Activated CD4-positive, alpha-beta T cell treated with anti-CD3 and anti-CD28 coated beads for 4 hours (primary cell): ENCODE data around the gene DENND2C.

Experiments used
- DNase-seq, 2 donors: peaks; one replicate each; pipeline ENCODE4 v3.0.0-alpha.2; 2020

The DENND2C gene

DNA sequence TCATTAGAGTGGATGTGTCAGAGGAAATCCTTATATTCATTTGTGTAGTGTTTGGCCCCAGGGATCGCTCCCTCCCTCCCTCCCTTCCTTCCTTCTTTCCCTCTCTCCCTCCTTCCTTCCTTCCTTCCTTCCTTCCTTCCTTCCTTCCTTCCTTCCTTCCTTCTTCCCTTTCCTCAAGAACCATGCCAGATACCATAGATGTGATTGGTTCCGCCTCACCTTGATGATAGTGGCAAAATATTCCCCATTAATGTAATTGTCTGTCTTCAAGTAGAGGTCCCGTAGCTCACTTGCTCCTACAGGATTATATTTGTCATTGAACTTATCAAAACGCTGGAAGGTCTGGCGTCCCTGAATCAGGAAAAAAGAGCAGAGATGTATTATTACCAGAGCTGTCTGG is 7.8 kb upstream of the DENND2C start:
- DNase-seq, result no peak

DNA sequence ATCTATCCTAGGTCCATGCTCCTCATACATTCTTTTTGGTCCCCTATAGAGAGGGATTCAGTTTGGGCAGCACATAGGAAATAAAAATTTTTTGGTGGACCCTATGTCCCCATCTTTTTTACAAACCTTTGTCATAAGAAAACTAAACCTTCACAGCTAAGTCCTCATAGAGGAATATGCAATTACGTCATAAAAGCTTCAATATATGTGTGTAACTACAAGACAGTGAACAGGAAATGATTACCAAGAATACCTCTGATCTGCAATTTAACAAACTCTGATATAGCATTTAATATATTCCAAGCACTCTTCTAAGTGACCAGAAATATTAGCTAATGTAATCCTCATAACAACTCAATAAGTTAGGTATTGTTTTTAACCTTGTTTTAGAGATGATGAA is 6.3 kb upstream of the DENND2C start:
- DNase-seq, result no peak

DNA sequence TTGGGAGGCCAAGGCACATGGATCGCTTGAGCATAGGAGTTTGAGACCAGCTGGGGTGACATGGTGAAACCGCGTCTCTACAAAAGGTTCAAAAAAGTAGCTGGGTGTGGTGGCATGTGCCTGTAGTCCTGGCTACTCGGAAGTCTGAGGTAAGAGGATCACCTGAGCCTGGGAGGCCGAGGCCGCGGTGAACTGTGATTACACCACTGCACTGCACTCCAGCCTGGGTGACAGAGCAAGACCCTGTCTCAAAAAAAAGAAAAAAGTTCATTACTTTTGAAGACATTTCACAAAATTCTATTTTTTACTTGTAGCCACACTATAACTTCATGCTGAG is 2.1 kb upstream of the DENND2C start:
- no peak for DNase-seq

DNA sequence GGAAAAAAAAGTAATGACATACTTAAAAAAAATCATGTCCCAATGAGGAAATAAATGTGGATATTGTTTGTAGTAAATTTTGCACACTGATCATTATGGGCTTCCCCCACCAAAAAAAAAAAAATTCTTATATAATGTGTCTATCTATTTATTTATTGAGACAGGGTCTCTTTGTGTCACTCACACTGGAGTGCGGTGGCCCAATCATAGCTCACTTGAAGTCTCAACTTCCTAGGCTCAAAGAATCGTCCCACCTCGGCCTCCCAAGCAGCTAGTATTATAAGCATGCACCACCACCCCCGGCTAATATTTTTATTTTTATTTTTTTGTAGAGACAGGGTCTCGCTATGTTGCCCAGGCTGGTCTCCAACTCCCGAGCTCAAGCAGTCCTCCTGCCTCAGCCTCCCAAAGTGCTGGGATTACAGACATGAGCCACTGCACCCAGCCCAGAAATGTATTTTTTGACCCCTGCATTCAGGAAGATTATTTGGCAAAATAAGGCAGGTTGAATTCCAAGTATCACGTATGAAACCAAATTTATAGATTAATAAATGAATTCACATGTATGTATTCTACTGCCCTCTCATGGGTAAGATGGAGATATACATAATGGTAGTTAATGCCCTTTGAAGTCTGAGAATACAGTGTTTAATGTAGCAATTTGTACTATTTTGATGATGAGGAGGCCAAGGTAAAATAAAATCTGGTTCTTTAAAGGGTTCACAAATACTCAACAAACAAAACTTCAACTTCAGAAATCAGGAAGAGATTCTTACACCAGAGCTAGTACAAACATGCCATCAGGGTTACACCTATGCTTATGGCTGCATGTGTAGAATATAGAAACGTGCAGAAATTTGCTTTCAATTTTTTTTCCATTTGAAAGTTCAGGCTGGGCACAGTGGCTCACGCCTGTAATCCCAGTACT is 1.4 kb upstream of the DENND2C start:
- no peak for DNase-seq

DNA sequence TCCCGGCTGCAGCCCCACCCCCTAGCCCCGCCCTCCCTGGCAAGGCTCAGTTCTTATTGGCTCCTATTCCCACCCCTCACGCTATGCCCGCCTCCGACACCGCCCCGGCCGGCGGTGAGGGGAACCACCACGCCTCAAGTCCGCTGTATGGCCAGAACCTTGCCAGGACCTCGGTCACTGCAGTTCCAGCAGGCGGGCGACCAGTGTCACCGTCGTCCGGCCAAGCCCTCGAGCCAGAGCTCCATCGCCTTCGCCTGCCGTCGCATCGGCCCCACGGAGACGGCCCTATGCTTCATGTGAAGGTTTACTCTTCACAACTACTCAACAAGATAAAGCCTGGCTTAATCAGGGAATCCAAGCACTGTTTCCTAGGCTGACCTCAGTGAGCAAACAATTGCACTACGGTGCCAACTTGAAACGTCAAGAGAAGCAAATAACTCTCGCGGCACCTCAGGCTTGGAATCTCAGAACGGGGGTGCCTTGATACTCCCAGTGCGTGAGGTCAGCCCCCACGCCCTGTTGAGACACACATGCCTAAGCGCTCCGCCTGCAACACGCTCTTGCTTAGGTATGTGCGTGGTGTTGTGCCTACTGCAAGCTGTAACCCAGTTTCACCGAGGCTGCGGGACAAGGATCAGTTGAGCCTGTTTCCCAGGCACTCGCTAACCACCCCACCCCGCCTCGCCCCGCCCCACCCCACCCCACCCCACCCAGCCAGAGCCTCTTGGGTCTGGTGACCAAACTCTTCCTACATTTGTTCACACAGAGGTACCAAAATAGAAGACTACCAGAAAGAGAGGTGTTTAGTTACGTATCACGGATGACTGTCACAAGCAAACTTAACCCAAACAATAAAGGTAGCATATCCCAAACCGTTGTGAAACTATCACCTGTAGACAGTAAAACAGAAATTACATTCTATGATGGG is 498 bp upstream of the DENND2C start:
- DNase-seq, result peak; percentile 83 to 84

DNA sequence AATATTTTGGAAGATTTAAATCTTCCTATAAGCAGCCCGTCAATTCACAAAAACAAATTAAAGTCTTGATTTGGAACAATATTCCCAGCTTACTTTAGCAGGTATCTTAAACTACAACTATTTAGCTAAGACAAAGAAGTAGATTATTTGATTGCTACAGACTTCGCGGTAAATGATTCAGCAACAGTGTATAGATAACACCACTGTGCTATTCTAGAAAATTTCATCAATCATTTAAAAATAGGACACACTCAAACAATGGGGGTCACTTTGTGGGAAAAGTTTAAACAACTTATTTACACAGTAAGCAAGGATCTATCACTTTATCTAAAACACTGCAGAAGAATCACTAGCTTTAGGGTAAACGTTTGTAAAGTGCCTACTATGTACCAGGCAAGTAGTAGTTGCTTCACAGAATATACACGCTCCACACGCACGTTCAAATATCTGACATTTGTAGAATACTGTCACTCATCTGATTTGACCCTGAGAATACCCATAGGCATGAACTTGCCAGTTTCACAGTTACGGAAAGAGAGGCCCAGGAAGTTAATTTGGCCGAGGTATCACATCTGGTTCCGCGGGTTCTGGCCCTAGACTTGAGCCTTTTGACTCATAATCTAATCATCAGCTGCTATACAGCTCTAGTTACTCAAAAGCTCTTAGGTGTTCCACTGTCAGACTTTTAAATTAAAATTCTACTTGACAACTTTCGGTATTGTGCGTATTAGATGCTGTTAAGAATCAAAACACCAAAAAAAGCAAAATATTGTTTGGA is 876 bp downstream of the DENND2C start:
- DNase-seq, result no peak

DNA sequence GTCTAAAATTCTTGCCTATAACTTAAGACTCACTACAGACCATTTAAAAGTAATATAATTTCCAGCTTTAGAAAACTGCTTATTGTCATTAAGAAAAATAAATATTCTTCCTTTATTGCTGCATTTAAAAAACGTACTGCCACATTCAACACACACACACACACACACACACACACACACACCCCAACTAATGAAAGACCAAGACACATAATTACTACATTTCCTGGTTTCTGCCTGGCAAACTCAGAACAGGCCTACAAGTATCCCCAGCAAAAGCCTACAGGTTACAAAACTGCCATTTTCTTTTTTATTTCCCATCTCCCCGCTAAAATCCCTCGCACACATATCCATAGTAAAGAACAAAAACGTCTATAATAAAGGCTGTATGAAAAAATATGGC is 1.5 kb downstream of the DENND2C start:
- no peak for DNase-seq

DNA sequence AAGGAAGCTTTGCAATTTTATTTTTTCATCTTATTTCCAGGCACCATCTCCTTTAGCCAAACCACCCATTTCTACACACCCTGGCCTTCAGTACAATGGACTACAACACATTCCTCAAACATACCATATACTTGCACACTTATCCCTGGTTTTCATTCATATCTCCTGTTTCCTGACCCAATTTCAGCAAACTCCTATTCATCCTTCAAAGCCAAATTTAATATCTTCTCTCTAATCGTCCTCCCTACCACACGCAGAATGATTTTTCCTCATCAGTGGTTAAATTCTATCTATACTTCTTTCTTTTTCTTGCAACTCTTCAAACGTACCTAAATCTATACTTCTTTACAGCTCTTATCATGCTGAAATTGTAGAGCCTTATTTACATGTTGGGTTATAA is 2.9 kb downstream of the DENND2C start:
- DNase-seq, result no peak

DNA sequence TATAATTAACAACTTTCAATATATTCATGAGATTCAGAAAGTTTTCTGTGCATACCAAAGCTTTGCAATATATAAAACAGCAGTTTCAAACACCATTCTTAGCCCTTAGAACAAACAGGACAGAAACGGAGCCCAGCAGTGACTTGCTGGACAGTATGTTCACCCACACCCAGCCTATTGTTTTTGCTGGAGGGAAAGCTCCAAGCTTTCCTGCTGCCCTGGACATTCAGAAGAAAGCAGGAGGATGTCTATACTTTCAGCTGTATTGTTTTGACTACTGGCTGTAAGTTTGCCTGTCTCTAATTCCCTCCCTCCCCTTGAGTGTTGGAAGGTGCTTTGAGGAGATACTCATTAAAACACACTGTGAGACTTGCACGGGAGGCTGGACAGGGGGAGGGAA is 9.6 kb downstream of the DENND2C start:
- DNase-seq, result no peak

DNA sequence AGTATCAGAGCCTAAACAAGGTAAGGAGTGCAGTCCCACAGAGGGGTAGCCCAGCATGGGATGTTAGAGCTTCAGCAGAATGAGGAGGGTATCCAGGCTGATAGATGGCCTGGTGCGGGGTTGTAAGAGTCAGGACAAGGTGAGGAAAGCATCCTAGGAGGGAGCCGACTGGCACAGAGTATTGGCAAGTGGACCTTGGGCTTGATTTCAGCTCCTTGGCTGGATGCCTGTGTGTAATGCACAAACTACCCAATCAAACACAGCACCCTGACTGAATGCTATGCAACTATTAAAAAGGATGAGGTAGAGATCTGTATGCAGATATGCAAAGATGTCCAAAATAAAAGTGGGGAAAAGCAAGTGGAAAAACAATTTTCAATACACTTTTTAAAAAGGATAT is 18.0 kb downstream of the DENND2C start:
- DNase-seq, result no peak

DNA sequence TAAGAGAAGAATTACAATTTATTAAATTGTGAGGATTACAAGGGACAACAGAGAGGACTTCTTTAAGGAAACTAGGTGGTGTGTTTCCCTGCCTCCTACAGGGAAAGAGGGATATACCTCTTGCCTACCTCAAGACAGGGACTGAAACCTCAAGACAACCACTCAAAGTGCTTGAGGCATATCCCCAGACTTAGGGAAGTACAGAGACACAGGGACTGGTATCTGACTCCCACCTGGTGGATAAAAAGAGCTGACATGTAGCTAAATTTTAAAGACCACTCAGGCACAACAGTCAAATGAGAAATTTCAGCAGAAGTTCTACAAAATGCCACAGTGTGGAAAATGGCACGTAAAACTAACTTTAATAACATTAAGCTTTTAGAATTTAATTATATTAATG is 21.3 kb downstream of the DENND2C start:
- DNase-seq, result no peak

DNA sequence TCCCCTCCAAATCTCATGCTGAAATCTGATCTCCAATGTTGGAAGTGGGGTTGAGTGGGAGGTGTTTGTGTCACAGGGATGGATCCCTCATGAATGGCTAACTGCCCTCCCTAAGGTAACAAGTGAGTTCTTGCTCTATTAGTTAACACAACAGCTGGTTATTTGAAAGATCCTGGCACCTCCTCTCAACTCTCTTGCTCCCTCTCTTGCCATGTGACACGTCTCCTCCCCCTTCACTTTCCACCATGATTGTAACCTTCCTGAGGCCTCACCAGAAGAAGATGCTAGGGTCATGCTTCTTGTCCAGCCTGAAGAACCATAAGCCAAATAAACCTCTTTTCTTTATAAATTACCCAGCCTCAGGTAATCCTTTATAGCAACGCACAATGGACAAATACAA is 28.5 kb downstream of the DENND2C start:
- DNase-seq, result no peak

DNA sequence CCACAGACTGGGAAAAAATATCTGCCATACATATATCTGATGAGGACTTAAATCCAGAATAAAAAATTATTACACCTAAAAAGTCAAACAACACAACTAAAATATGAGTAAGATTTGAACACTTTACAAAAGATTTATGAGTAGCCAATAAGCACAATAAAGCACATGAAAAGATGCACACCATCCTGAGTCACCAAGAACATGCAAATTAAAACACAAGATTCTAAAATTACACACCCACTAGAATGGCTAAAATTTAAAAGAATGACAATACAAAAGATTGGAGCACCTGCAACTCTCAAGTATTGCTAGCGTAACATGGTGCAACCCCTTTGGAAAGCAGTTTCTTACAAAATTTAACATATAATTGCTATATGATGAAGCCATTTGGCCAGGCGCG is 30.9 kb downstream of the DENND2C start:
- DNase-seq, result no peak

DNA sequence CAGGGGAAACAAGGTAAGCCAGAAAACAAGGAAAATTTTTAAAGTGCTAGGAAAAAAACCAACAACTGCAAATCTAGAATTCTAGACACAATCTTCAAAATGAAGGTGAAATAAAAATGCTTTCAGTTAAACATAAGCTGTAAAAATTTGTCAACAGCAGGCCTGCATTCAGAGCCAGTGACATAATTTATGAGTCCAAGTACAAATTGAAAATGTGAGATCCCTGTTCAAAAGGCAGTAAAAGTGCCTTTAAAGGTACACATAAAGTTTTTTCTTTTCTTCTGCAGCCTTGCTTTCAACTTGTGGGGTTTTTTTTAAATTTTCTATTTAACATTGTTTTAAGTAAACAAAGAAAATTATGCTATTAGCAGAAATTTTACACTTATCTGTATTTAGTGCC is 37.4 kb downstream of the DENND2C start:
- no peak for DNase-seq

DNA sequence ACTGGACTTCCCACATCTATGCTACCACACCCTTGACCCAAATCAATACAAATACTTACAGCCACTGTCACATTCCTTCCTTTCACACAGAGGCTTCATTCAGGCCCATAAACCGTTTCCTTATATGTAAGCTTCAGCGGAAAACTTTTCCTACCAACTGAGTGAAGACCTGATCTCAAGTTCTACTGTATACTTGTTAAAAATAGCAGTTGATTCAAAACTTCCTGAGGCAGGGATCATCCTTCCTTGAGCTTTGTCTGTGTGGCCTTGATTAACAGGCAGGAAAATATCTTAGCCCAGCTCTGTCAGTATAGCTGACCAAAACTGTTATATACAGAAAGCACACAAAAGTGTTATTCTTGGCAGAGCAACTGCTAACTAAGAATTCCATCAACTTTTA is 42.7 kb downstream of the DENND2C start:
- DNase-seq, result no peak

DNA sequence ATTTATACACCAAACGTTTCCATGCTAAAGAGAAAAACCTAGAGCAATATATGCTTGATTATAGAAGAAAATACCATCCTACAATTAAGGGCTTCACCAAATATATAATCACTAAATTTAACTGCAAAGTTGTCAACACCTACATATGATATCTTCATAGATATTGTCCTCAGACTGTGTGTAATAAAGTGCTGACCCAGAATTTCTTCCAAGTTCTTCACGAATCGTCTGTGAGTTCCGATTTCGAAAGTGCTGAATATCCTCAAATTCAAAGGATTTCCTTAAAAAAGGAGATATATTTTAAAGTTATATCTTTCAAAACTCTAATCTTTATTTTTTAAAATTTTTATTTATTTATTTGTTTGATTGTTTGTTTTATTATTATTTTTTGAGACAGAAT is 46.5 kb downstream of the DENND2C start:
- DNase-seq, result no peak

DNA sequence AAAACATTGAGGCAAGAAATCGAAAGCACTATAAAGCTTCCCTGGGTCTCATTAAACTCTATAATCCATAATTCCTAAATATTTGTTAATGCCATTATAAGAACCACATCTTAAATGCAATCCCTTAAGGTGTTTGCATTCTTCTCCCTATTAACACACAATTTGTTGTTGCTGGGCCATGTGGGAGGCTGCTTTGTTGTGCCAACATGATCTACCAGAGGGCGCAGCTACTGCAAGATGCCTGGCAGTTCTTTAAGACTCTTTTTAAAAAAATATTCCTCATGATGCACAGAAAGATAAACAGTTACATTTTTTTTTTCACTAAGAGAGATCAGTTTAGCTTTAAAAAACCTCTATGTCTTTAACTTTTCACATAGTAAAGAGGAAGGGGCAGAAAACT is 49.4 kb downstream of the DENND2C start:
- no peak for DNase-seq

DNA sequence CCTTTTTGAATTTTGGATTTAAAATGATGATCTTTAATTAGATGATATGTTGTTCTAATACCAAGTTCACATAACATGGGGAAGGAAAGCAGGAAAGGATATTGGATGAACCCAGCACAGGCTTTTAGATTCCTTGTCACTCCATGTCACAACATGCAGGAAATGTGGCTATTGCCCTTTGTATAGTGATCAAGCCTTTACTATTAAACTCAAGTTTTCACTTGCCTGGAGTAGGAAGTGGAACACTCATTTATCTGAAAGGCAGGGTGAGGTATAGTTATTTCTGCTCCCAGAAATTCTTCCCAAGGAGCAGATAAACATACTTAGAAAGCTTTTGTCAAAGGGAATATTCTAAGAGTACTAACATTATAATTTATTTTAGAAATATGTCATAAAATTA is 51.2 kb downstream of the DENND2C start:
- DNase-seq, result no peak

DNA sequence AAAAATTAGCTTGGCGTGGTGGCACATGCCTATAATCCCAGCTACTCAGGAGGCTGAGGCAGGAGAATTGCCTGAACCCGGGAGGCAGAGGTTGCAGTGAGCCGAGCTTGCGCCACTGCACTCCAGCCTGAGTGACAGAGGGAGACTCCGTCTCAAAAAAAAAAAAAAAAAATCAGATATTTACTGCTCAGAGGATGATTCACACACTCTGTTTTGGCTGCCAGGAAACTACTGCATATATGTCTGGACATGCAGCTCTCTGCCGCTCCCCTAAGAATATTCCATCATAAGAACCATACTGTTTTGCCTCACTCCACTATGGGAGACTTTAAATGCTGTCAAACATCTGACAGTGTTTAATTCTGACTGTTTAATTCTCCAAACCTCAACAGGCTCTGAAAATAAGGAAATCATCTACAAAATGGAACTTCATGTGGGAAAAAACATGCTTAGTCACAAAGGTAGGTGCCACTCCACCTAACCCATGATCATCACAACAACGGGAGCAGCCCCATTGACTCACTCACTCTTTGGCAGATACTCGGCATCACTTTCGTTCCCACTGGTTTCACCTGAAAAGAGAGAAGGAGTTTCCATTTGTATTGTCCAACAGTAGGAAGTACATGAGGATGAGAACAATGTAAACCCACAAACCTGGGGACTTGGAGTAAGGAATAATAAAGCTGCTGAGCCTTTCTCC is 59.2 kb downstream of the DENND2C start:
- DNase-seq, result no peak

DNA sequence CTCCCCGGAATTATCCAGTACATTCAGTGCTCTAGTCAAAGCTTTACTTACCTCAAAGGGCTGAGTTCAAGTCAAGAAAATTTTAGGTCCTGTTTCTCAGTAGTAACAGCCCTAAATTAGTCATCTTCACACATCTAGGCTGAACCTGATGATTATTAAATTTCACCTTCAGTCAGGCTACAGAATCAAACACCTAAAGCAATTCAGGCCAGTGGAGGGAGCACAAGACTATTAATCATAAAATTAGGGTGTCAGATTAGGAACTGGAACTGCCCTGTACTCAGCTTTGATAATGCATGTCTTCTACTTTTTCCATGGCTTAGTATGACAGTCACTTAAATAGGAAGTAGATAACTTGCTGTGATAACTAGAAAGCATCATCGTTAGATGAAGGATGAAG is 60.0 kb downstream of the DENND2C start:
- no peak for DNase-seq

DNA sequence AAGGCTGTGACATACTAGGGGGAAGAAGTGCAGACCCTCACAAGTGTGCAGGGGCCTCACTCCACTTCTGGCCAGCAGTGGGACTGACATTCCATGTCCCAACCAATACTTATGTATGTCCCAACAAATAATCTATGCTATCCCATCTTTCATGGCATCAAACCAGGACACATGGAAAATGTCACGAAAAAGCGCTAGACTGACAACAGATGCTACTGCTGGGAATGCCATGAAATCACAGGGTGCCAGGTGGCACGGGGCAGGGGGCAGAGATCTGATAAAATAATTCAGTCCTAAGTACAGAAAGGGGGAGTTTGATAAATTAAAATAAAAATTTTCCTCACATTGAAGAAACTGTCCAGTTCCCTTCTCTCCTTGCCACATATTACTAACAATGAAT is 60.8 kb downstream of the DENND2C start:
- no peak for DNase-seq

DNA sequence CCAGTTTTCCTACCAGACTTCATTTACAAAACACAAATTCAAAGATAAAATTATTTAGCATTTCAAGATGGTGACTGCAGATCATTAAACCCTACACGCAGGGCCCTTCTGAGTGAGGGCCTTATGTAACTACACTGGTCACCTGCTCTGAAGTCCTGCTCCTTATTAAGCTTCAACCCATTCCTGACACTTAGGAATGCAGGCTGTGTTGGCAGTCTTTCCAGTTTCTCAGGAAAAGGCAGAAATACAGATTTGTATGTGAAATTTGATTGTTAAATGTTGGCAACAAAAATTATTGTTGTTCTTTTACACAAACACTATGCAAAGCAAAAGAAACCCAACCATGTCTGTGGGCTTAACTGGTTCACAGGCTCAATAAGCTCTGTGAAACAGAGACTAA is 62.6 kb downstream of the DENND2C start:
- DNase-seq, result no peak

DNA sequence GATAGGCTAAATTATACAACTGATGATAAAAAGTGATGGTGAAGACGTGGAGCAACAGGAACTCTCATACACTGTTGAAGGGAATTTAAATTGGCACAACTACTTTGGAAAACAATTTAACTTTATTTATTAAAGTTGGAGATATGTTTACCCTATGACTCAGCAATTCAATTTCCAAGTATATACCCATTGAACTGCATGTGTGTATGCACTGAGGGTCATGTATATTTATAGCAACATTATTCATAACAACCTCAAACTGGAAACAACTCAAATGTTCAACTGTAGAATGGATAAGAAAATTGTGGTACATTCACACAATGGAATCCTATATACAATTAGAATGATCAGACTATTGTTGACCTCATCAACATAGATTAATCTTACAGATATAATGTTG is 71.9 kb downstream of the DENND2C start:
- no peak for DNase-seq
